DMS53 (cell line): ENCODE data around the gene ANKRD36C.
"Not testable (repeated sequence)": the region's sequence is repeated elsewhere in the genome, so short reads cannot be mapped to it uniquely, and the experiment has no call there.

Source experiments
- DNase-seq: peaks from one replicate; lab custom pipeline; 2025; lab: John Stamatoyannopoulos, UW

Gene ANKRD36C

GRCh38 chr2:95991351-95992094 is at the start of gene ANKRD36C:
ANKRD36C (minus strand) TSS chr2:95991824; CDS start chr2:95991708, 116 bp downstream.
- not testable (repeated sequence) for DNase-seq

DNA sequence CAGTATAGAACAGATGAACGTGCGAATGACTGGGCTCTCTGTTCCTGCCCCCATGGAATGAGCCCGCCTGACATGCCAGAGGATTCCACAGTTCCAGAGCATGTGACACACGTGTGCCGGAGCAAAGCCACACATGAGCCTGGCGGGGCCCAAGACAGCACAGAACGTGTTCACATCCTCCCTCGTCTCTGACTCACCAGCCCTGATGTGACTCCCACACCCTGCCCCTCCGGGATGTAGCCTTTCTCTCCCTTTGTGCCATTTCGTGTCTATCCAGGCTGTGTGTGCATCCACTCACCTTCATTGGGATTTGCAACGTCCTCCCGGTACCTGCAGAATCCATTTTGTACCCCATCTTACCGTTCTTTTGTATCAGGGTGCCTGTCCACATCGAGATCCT is 43.9 kb upstream of the ANKRD36C start:
- not testable (repeated sequence) for DNase-seq

DNA sequence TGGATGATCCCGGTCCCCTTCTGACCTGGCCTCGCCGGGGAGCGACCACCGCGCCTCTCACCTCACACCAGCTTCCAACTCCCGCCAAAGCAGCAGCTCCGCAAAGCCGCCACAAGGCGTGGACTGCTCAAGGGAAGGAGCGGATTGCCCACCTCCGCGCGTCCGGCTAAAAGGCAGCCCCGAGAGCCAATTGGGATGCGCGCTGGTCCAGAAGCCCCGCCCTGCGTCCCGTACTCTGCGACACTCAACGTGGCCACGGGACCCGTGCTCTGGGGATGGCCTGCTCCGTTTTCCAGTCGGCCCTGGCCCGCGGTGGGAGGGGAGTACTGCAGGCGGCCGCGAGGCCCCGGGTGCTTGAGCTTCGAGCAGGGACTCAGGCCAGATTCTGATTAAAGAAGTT is 43.2 kb upstream of the ANKRD36C start, which contains the start of gene GPAT2:
Gene GPAT2 (minus strand): TSS at position 125 of the 400 bp plus-strand sequence. CDS start 2,557 bp downstream, outside the sequence.
- not testable (repeated sequence) for DNase-seq

GRCh38 chr2:96033997-96034396 is 42.4 kb upstream of the ANKRD36C start:
- not testable (repeated sequence) for DNase-seq

DNA sequence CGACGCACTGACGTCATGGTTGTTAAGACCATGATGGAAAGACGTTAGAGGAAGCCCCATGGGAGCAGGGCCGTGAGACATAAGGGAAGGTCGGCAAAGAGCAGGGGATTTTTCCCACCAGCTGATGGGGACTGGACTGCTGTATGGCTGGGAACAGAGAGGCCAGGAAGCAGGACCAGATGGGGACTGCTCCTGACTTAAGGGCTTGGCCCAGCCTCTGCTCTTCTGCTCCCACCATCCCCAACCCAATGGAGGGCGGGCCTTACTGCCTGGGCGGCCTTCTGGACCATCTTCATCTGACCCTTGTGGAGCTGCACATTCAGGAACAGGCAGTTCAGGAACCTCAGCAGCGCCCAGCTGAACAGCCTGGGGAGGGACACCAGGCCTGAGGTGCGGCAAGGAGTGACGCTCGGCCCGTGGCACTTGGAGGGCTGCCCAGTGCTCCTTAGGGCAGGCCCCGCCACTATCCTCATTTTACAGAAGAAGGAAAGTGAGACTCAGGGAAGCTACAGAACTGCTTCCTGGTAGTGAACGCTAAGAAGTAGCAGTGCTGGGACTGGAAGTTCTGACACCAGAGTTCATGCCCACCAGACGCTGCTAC is 36.2 kb upstream of the ANKRD36C start:
- not testable (repeated sequence) for DNase-seq

GRCh38 chr2:96025755-96026154 is 34.1 kb upstream of the ANKRD36C start:
- DNase-seq: not testable (repeated sequence)

DNA sequence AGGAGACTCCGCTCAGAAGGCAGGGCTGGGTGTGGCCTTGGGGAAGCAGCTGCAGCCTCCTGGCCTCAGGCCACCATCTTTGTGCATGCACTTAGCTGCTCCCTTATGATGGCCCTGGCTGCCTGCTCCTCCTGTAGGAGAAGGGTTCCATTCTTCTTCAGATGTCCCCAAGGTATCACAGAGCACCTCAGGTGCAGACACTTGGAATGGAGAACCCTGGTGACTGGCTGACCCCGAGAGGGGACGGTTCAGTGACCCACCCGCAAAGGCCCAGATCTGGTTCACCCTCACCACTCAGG is 33.5 kb upstream of the ANKRD36C start:
- DNase-seq: no peak

GRCh38 chr2:96024336-96025193 is 32.9 kb upstream of the ANKRD36C start:
- no peak for DNase-seq

- DNase-seq: not testable (repeated sequence)
These were observed 32.1 kb upstream of the ANKRD36C start for GRCh38 chr2:96023701-96024100.

- DNase-seq: not testable (repeated sequence)
These were observed 31.2 kb upstream of the ANKRD36C start for GRCh38 chr2:96022701-96023447.

DNA sequence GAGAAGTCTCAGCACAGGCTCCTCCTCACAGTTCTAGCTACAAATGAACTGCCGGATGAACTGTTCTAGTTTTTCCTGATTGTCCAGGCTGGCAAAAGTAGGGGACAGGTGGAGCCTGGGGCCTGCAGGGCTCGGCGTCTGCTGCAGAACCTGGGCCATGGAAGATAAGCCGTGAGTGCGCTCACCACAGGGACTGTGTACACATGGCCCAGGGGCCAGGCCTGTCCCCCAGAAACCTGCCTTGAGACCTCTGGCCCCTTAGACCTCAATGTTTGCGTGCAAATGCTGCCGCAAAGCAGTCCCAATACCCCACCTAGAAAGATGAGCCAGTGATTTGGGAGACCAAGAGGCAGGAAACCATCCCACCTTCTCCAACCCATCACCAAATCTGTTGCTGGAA is 30.5 kb upstream of the ANKRD36C start:
- DNase-seq: not testable (repeated sequence)

DNA sequence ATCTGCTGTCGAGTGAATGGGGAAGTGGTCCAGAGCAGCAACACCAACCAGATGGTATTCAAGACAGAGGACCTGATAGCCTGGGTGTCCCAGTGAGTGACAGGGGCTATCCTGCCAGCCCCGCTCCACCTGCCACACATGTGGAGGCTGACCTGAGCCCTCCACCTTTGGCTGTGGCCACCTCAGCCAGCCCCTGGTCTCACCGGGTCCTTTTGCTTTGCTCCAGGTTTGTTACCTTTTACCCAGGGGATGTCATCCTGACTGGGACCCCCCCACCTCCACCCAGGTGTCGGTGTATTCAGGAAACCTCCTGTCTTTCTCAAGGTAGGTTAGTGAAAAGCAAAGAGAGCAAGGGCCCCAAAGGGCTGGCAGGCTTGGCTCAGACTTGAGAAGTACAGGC is 29.5 kb upstream of the ANKRD36C start:
- not testable (repeated sequence) for DNase-seq

DNA sequence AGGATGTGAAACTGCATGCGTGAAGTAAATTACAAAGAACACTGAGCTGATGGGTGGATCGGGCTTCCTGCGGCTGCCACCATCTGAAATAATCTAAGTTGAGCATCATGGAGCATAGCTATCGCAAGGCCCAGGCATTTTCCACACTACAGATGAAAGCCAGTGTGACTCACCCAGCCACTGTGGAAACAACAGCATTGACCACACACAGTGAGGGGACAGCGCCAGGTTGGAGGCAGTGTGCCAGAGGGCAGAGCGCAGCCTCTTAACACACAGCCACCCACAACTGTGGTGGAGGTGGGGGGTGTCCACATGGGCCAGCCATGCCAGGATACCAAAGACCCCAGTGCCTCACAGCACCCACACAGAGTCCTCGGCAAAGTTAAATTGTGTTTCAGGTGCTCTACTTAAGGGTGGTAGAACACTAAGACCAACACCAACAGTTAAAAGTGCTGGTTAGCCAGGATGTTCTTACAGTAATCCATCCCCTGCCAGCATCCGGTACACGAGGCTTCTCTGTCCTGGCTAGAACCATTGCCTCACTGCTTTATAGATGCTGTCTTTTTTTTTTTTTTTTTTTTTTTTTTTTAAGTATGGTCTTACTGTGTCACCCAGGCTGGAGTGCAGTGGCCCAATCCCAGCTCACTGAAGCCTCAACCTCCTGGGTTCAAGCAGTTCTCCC is 28.4 kb upstream of the ANKRD36C start:
- not testable (repeated sequence) for DNase-seq

DNA sequence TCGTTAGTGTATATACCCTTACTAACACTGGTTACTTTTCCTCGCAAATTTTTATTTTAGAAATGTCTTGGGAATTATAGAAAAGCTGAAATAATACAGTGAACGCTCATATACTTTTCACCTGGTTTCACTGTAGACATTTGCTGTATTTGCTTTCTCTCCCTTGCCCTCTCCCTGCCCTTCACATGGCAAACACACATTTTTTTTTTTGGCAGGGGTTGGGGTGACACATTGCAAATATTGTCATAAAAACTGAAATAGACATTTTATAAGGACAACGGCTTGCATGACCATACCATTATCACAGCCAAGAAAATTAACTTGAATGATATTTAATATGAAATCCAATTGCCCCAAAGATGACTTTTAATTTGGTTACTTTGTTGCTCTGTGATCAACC is 24.7 kb upstream of the ANKRD36C start:
- DNase-seq: not testable (repeated sequence)

DNA sequence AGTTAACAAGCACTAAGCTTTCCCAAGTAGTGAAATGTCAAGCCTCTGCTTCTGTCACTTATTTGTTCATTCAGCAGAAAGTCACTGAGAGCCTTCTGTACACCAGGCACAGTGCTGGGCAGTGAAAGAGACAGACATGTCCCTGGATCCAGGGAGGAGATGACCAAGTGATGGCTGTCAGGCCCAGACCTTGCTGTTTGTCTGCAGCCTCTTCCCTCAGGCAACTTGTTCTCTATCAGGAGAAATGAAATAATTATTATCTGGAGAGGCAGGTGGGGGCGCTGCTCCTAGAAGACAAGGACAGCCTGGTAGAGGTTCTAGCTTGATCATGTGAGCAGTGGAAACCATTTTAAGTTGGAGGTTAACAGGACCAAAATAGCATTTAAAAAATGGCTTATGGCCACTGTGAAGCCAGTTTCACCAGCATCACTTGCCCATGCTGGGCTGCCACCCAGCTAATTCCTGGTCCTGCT is 21.2 kb upstream of the ANKRD36C start:
- not testable (repeated sequence) for DNase-seq

GRCh38 chr2:96012086-96012791 is 20.6 kb upstream of the ANKRD36C start:
- DNase-seq: not testable (repeated sequence)

GRCh38 chr2:96011129-96011455 is 19.5 kb upstream of the ANKRD36C start:
- DNase-seq: not testable (repeated sequence)

- DNase-seq: not testable (repeated sequence)
These were observed 18.9 kb upstream of the ANKRD36C start for GRCh38 chr2:96010320-96011128.

- DNase-seq: not testable (repeated sequence)
These were observed 18.2 kb upstream of the ANKRD36C start for GRCh38 chr2:96009833-96010232.

- not testable (repeated sequence) for DNase-seq
These were observed 16.4 kb upstream of the ANKRD36C start for GRCh38 chr2:96008051-96008450.
